ENCODE measurements around the gene RNF223.

DNA sequence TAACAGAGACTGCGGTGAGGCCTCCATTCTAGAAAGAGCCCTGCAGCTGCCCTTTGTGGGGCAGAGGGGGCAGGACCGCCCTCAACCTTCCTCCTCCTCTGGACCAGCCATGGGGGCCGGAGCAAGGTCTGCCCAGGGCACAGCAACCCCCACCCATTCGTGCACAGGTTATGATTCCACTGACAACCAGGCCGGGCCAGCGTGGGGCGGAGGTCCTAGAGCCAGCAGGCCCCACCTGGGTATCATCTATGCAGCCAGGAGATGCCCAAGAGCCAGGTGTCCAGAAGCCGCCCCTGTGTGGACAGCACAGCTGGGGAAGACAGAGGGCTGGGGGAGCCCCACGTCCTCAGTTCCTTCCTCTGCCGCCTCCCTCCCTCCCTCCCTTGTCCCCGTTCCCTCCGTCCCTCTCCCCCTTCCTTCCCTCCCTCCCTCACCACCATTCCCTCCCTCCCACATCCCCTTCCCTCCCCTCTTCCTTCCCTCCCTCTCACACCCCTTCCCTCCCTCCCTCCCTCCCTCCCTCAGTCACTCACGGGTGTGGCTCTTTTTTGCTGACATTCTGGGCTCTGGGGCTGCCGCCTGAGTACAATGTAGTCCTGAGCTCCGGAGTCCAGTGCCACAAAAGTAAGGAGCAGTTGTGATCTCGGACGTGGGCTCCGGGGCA is 12.3 kb downstream of the RNF223 start:
- no peak for TF ChIP-seq EZH2 (IDR thresholded peaks at IDR 0.05; ENCODE audit: borderline replicate concordance, low read length)
- TF ChIP-seq, protein P1, sequence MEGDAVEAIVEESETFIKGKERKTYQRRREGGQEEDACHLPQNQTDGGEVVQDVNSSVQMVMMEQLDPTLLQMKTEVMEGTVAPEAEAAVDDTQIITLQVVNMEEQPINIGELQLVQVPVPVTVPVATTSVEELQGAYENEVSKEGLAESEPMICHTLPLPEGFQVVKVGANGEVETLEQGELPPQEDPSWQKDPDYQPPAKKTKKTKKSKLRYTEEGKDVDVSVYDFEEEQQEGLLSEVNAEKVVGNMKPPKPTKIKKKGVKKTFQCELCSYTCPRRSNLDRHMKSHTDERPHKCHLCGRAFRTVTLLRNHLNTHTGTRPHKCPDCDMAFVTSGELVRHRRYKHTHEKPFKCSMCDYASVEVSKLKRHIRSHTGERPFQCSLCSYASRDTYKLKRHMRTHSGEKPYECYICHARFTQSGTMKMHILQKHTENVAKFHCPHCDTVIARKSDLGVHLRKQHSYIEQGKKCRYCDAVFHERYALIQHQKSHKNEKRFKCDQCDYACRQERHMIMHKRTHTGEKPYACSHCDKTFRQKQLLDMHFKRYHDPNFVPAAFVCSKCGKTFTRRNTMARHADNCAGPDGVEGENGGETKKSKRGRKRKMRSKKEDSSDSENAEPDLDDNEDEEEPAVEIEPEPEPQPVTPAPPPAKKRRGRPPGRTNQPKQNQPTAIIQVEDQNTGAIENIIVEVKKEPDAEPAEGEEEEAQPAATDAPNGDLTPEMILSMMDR (IDR thresholded peaks at IDR 0.05; ENCODE audit: low read length) = no peak

Data from OCI-LY1 (cell line).